Panc1 (cell line): ENCODE data around the gene ZNF444. TPM values are rescaled to one million over a fixed set of nuclear protein-coding genes. Genes with fewer than 3 reads are reported as not detected.
A peak's percentile ranks its signal among the peaks of the same experiment; 100 is the strongest.

ENCODE experiments used
- ATAC-seq: fragments of 200-7000 bp; cut with Tn5 transposase; 2 replicates; pipeline ENCODE4 v1.9.1; 2020; ENCODE audit warnings: mild to moderate bottlenecking, moderate library complexity
- BruUV-seq: library from RNA; stranded (reverse); fragments of 400-500 nt; replicated peaks from 2 replicates; lab custom pipeline; 2021; lab: Mats Ljungman, UMichigan
- CTCF ChIA-PET: fragments of 300-600 bp; sonication (Branson Sonifier 250); formaldehyde crosslinking; loops from one replicate; lab custom pipeline; 2022; ENCODE audit warnings: antibody characterized with exemption; lab: Charles Lee
- POLR2A ChIA-PET: fragments of 300-600 bp; sonication (Branson Sonifier 250); formaldehyde crosslinking; loops from one replicate; lab custom pipeline; 2022; ENCODE audit warnings: antibody characterized with exemption; lab: Charles Lee
- DNase-seq: peaks from one replicate; pipeline ENCODE4 v3.0.0-alpha.2; 2010; ENCODE audit warnings: low read depth, low spot score
- H3K27ac ChIP-seq: 2 replicates; pipeline ENCODE4 v1.5.1; 2011; ENCODE audit warnings: mild to moderate bottlenecking, low read length, inconsistent platforms
- H3K27me3 ChIP-seq: fragments of 200-500 bp; sonication (Bioruptor generic); 2 replicates; pipeline ENCODE4 v1.6.0; 2014; ENCODE audit warnings: low read length, inconsistent platforms; ENCODE audit not compliant: control insufficient read depth, insufficient read depth
- H3K36me3 ChIP-seq: fragments of 200-500 bp; sonication (Bioruptor generic); 2 replicates; pipeline ENCODE4 v1.5.1; 2014; ENCODE audit warnings: inconsistent platforms, mild to moderate bottlenecking, low read length, moderate library complexity; ENCODE audit not compliant: control insufficient read depth, insufficient read depth
- H3K4me1 ChIP-seq: 2 replicates; pipeline ENCODE4 v1.5.1; 2011; ENCODE audit warnings: inconsistent platforms, mild to moderate bottlenecking, low read length, moderate library complexity; ENCODE audit not compliant: control insufficient read depth, insufficient read depth
- H3K4me3 ChIP-seq, 2 experiments: 2 replicates each; pipeline ENCODE4 v1.5.1; 2011 to 2012; ENCODE audit warnings: low read depth in 2 of 2, low read length in 2 of 2, mild to moderate bottlenecking in 2 of 2, inconsistent platforms in 1 of 2, moderate library complexity in 1 of 2
- H3K9me3 ChIP-seq: fragments of 200-500 bp; sonication (Bioruptor generic); 2 replicates; pipeline ENCODE4 v1.5.1; 2014; ENCODE audit warnings: low read depth, mild to moderate bottlenecking, inconsistent platforms, low read length, moderate library complexity; ENCODE audit not compliant: control insufficient read depth, insufficient read depth
- CTCF ChIP-seq: fragments of 450-650 bp; IDR thresholded peaks from 2 replicates; pipeline ENCODE4 v1.5.1; 2017; ENCODE audit warnings: mild to moderate bottlenecking
- POLR2AphosphoS5 ChIP-seq: IDR thresholded peaks from 2 replicates; pipeline ENCODE4 v1.6.1; 2012; ENCODE audit warnings: mild to moderate bottlenecking, low read depth, low read length, moderate library complexity
- TCF7L2 ChIP-seq: IDR thresholded peaks from 2 replicates; pipeline ENCODE4 v1.6.1; 2011; ENCODE audit warnings: mild to moderate bottlenecking, low read depth, low read length, inconsistent platforms
- in situ Hi-C: cut with HindIII; loops from 2 replicates; pipeline ENCODE4 v1.10.0; 2016; ENCODE audit warnings: low sequenced_read_pairs, low pct_unique_long_range_greater_than_20kb
- intact Hi-C: fragments of 100-400 bp; cut with micrococcal nuclease; formaldehyde crosslinking; loops from one replicate; pipeline ENCODE4 v1.10.0; 2022; ENCODE audit not compliant: unreplicated experiment
- total RNA-seq: library from RNA; stranded (reverse); gene quantifications from one replicate; pipeline ENCODE4 v1.2.1, GENCODE V29; 2021; ENCODE audit not compliant: unreplicated experiment
- TF ChIP-seq, protein P1 (sequence below), 2 experiments: IDR thresholded peaks; 2 replicates each; pipeline ENCODE4 v1.6.1; 2011 to 2012; ENCODE audit warnings: low read depth in 2 of 2, control low read depth in 1 of 2, low read length in 1 of 2, mild to moderate bottlenecking in 1 of 2, moderate library complexity in 1 of 2; ENCODE audit not compliant: insufficient read depth in 1 of 2

ZNF444 gene
- total RNA-seq, 1 experiment from 2014 or later: 81.5 TPM

DNA sequence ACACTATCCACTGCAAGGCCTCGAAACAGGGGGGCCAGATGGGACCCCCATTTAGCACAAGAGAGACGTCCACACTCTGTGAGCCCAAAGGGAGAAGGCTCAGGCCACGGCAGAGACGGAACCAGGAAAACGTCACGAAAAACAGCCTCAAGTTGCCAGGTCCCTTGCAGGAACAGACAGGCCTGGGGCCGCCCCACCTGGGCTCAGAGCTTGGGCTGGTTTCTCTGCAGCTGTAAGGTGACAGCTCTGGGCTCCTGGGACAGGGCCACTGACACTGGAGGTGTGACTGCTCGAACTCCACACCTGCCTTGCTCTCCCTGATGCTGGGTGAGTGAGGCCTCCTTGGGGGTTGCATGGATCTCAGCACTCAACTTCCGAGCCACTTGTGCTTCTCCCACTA lies 23.2 kb upstream of the ZNF444 start:
- BruUV-seq: no TSS peak
- DNase-seq (no peak), ATAC-seq (no peak)
- no peaks in the 10 kb centered on the region for H3K36me3 ChIP-seq
- in situ Hi-C loops: no loop called here
- ChIA-PET CTCF (no interaction called here), POLR2A (no interaction called here)
- no peaks in the 10 kb centered on the region for H3K9me3 ChIP-seq
- no peak overlapping the region for H3K4me3 ChIP-seq
- intact Hi-C loops: no loop called here
- H3K27ac ChIP-seq: peak overlapping the region; percentile 88
- peaks cover 69% of the 10 kb centered on the region for H3K4me1 ChIP-seq
- 0 out of 2 replicates have a peak, but pooled peaks have one; percentile 14 for TF ChIP-seq POLR2AphosphoS5
- no peak for TF ChIP-seq CTCF
- no peaks in the 10 kb centered on the region for H3K27me3 ChIP-seq

- H3K4me1 ChIP-seq: peaks cover 58% of the 10 kb centered on the region
- H3K27ac ChIP-seq: peak overlapping the region; percentile 88
- no peaks in the 10 kb centered on the region for H3K27me3 ChIP-seq
- BruUV-seq: TSS peak; percentile 62
- ChIA-PET CTCF (interaction anchor here (1.4 kb wide), 1 partner anchor 14 kb away, joined by 5 read pairs; no protein-coding TSS in a partner anchor), POLR2A (interaction anchor here (0.6 kb wide), 3 partner anchors 22 to 387 kb away, joined by 3 to 18 read pairs (median 10); partner anchors contain the start of gene ZNF444)
- peak overlapping the region; percentile 75 to 91 for H3K4me3 ChIP-seq
- DNase-seq (no peak), ATAC-seq (no peak)
- in situ Hi-C loops (no loop called here), intact Hi-C loops (no loop called here)
- no peak for TF ChIP-seq CTCF
- H3K36me3 ChIP-seq: no peaks in the 10 kb centered on the region
- no peaks in the 10 kb centered on the region for H3K9me3 ChIP-seq
Measured at GRCh38 chr19:56118666-56119581, 22.2 kb upstream of the ZNF444 start.

GRCh38 chr19:56119582-56119978 lies 21.5 kb upstream of the ZNF444 start:
- H3K4me3 ChIP-seq: peak overlapping the region; percentile 75 to 91
- CTCF ChIA-PET: interaction anchor here (1.4 kb wide), 1 partner anchor 15 kb away, joined by 5 read pairs; no protein-coding TSS in a partner anchor
- TF ChIP-seq TCF7L2 (no peak), CTCF (no peak)
- TF ChIP-seq, protein P1, sequence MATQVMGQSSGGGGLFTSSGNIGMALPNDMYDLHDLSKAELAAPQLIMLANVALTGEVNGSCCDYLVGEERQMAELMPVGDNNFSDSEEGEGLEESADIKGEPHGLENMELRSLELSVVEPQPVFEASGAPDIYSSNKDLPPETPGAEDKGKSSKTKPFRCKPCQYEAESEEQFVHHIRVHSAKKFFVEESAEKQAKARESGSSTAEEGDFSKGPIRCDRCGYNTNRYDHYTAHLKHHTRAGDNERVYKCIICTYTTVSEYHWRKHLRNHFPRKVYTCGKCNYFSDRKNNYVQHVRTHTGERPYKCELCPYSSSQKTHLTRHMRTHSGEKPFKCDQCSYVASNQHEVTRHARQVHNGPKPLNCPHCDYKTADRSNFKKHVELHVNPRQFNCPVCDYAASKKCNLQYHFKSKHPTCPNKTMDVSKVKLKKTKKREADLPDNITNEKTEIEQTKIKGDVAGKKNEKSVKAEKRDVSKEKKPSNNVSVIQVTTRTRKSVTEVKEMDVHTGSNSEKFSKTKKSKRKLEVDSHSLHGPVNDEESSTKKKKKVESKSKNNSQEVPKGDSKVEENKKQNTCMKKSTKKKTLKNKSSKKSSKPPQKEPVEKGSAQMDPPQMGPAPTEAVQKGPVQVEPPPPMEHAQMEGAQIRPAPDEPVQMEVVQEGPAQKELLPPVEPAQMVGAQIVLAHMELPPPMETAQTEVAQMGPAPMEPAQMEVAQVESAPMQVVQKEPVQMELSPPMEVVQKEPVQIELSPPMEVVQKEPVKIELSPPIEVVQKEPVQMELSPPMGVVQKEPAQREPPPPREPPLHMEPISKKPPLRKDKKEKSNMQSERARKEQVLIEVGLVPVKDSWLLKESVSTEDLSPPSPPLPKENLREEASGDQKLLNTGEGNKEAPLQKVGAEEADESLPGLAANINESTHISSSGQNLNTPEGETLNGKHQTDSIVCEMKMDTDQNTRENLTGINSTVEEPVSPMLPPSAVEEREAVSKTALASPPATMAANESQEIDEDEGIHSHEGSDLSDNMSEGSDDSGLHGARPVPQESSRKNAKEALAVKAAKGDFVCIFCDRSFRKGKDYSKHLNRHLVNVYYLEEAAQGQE (IDR thresholded peaks at IDR 0.05; ENCODE audit: insufficient read depth in 1 of 2, low read depth in 2 of 2, low read length in 1 of 2): no peak
- ATAC-seq (no peak), DNase-seq (no peak)
- H3K36me3 ChIP-seq: no peaks in the 10 kb centered on the region
- POLR2A ChIA-PET: interaction anchor here (0.6 kb wide), 2 partner anchors 12 to 20 kb away, joined by 6 to 7 read pairs; no protein-coding TSS in a partner anchor
- in situ Hi-C loops (no loop called here), intact Hi-C loops (no loop called here)
- H3K27me3 ChIP-seq: no peaks in the 10 kb centered on the region
- H3K4me1 ChIP-seq: peaks cover 52% of the 10 kb centered on the region
- peak overlapping the region; percentile 88 for H3K27ac ChIP-seq
- BruUV-seq: no TSS peak
- H3K9me3 ChIP-seq: no peaks in the 10 kb centered on the region
